Astrocyte of the cerebellum (primary cell): ENCODE results near the gene ARHGAP8.
A peak's percentile ranks its signal among the peaks of the same experiment; 100 is the strongest.

Experiments used
- DNase-seq: peaks from one replicate; pipeline ENCODE4 v3.0.0-alpha.2; 2011; ENCODE audit warnings: low read depth
- H3K4me3 ChIP-seq: 2 replicates; pipeline ENCODE4 v1.5.1; 2011; ENCODE audit warnings: mild to moderate bottlenecking, low read depth, low read length, moderate library complexity
- in situ Hi-C: cut with HindIII; loops from 2 replicates; pipeline ENCODE4 v1.10.0; 2017; ENCODE audit warnings: low sequenced_read_pairs
- TF ChIP-seq, protein P1 (sequence below): IDR thresholded peaks from 2 replicates; pipeline ENCODE4 v1.5.1; 2012; ENCODE audit warnings: low read length, low read depth, moderate library complexity, mild to moderate bottlenecking; ENCODE audit errors: missing control alignments

Gene ARHGAP8

DNA sequence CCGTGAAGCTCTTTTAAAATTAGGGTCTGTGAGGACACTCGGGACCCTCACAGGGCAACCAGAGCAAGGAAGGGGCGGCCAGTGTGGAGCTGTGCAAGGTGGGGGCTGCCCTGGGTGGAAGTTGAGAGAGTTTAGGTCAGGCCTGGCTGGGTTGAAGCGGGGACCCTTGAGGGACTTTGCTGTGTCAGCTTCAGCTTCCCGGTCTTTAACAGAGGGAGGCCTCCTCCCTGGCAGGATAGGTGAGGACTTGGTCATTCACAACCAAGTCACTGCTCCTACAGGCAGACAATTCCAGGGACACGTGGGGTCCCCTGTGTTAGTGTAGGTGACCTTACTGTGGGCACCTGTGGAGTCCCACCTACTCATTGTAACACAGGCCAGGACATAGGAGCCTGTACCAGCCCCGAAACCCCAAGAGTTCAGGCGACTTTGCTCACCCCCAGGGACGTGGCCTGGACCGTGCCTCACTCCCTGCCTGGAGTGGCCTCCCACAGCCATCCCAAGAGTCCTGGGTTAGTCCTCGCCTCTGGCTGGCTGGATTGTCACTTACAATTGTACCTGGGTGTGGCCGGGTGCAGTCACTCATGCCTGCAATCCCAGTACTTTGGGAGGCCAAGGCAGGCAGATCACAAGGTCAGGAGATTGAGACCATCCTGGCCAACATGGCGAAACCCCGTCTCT lies 18.8 kb upstream of the ARHGAP8 start:
- no peak for DNase-seq
- no peak overlapping the region for H3K4me3 ChIP-seq
- TF ChIP-seq, protein P1, sequence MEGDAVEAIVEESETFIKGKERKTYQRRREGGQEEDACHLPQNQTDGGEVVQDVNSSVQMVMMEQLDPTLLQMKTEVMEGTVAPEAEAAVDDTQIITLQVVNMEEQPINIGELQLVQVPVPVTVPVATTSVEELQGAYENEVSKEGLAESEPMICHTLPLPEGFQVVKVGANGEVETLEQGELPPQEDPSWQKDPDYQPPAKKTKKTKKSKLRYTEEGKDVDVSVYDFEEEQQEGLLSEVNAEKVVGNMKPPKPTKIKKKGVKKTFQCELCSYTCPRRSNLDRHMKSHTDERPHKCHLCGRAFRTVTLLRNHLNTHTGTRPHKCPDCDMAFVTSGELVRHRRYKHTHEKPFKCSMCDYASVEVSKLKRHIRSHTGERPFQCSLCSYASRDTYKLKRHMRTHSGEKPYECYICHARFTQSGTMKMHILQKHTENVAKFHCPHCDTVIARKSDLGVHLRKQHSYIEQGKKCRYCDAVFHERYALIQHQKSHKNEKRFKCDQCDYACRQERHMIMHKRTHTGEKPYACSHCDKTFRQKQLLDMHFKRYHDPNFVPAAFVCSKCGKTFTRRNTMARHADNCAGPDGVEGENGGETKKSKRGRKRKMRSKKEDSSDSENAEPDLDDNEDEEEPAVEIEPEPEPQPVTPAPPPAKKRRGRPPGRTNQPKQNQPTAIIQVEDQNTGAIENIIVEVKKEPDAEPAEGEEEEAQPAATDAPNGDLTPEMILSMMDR: no peak
- in situ Hi-C loops: no loop called here

DNA sequence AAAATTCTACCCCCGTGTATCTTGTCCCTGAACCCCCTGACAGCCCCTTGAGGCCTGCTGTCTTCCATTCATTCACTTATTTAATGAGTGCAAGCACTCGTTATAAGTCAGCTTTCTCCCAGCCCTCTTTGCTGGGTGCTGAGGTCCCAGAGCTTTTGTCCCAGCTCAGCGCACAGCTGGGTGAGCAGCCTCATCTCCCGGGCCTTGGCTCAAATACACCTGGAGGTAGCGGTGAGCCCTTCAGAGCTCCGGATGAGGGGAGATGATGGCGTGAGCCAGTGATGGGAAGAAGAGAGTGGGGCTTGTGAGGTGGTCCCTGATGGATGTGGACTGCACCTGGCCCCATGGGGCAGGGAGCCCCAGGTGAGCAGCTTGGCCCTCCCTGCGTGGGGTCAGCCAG lies 18.1 kb upstream of the ARHGAP8 start:
- no peak overlapping the region for H3K4me3 ChIP-seq
- in situ Hi-C loops: no loop called here
- TF ChIP-seq, protein P1: no peak

DNA sequence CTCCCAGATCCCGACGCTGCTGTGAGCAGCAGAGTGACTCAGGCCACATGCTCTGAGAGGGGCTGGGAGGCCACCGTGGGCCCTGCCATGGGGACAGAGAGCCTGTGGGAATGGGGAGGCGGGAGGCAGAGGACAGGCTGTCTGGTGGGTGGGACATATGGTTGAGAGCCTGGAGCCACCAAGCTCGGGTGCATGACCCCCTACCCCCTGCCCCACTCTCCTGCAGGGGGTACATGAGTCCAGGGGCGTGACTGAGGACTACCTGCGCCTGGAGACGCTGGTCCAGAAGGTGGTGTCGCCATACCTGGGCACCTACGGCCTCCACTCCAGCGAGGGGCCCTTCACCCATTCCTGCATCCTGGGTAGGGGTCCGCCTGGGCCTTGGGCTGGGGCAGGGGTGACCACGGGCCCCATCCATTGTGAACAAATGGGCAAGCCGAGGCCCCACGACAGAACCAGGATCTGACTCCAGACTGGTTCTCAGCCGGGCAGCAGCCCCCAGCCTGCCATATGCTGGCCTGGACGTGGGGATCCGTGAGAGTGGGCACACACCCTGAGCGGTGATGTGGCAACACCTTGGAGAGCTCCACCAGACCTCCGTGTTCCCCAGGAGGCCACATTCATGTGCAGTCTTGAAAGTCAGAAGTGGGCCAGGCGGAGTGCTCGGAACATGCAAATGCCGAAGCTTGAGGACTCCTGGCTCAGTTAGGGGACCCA lies 17.4 kb upstream of the ARHGAP8 start:
- in situ Hi-C loops: no loop called here
- TF ChIP-seq, protein P1: no peak
- no peak overlapping the region for H3K4me3 ChIP-seq
- no peak for DNase-seq

More for the DNA sequence above, 18.1 kb upstream of the ARHGAP8 start:
- DNase-seq: no peak

DNA sequence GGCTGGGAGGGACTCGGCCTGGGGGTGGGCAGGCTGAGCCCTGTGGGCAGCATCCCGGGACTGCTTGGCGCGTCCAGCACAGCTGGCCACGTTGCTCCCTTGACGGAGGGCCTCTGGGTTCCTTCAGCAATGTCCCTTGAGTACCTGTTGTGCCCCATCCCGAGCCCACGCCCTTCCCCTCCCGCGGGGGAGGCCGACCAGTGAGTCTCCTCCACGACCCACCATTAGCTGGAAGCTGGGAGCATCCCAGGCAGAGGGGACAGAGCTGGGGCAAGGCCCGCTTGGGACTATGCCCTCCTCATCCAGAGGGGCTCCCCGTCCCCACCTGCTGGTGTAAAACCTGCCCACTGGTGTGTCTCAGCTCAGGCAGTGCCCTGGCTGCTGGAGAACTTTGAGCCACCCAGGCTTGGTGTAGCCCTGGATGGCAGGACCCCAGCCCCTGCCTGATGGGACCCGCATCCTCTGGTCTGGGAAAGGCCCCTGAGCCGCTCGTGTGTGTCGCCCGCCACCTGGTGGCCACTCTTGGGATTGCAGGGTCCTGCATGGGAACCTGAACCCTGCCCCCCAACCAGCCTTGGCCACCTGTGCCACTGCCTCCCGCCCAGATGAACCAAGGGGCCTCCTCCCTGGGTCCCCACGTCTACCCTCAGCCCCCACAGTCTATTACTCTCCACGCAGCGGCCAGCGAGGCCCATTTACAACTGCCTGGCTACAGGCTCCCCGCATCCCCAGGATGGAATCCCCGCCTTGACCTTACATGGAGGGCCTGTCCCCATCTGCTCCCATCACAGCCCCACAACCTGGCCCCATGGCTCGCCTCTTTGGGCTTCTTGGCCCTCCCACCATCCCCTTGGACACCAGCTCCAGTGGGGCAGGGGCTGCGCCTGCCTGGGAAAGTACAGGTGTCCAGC lies 16.6 kb upstream of the ARHGAP8 start:
- in situ Hi-C loops: no loop called here
- no peak overlapping the region for H3K4me3 ChIP-seq
- TF ChIP-seq, protein P1: peak; percentile 74
- DNase-seq: peak; percentile 9

DNA sequence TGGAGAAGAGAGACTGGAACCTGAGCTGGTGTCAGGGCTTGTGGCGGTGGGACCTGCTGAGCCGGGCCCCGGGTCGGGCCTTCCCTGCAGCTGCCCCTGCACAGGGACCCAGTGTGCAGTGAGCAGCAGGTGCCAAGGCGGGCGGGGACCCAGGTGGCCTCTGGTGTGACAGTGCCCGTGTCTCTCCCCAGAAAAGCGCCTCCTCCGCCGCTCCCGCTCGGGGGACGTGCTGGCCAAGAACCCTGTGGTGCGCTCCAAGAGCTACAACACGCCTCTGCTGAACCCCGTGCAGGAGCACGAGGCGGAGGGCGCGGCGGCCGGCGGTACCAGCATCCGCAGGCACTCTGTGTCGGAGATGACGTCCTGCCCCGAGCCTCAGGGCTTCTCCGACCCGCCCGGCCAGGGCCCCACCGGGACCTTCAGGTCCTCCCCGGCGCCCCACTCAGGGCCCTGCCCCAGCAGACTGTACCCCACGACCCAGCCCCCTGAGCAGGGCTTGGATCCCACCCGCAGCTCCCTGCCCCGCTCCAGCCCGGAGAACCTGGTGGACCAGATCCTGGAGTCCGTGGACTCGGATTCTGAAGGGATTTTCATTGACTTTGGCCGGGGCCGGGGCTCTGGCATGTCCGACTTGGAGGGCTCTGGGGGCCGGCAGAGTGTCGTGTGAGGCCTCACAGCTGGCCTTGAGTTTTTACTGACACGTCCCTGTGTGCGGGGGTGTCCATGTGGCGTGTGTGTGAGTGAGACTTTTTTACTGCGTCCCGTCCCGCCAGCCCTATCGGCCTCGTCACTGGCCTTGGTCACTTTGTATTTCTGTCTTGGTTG lies 15.6 kb upstream of the ARHGAP8 start:
- DNase-seq: no peak
- H3K4me3 ChIP-seq: no peak overlapping the region
- in situ Hi-C loops: no loop called here
- TF ChIP-seq, protein P1: no peak
